ENCODE data around the gene TCN2.

Gene TCN2

DNA sequence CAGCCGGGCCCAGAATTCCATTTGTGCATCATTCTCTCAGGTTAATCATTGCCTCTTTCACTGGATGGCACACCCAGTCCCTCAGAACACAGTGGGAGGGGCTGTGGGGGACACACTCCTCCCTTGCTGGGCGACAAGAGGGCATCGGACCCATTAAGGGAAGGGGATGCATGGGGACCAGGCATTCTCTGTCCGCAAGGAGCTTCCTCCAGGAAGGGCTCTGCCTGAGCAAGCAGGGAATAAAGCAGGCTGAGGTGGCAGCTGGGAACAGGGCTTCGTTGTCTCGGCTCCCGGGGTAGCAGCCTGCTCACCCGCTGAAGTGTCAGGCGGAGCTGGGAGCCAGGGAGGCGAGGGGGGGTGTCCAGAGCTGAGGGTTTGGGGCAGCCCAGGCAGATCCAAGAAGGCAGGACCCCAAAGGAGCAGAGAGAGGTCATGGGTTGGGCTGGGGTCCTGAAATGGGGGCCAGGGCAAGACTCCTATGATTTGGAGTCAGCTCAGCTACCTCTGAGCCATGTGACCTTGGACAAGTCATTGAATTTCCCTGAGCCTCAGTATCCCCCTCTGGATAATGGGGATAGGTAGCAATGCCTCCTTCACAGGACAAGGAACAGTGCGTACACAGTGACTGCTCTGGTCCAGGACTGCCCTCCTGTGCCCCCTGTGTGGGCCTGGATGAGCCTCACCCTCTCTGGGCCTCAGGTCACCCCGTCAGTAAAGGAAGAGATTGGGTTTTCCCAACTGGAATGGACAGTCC lies 34.0 kb upstream of the TCN2 start:
- Mint-ChIP-seq H3K9me3 (no peaks in the 10 kb centered on the region), H3K27ac (no peak overlapping the region), H3K4me3 (no peak overlapping the region), H3K36me3 (ENCODE audit: low read depth) (peaks cover 24% of the 10 kb centered on the region), H3K4me1 (ENCODE audit: low read depth) (no peaks in the 10 kb centered on the region), H3K27me3 (no peaks in the 10 kb centered on the region)

- H3K36me3 Mint-ChIP-seq (ENCODE audit: low read depth), result peaks cover 27% of the 10 kb centered on the region
- H3K9me3 Mint-ChIP-seq, result no peaks in the 10 kb centered on the region
- H3K4me1 Mint-ChIP-seq (ENCODE audit: low read depth), result no peaks in the 10 kb centered on the region
- H3K4me3 Mint-ChIP-seq, result no peak overlapping the region
- no peaks in the 10 kb centered on the region for H3K27me3 Mint-ChIP-seq
- no peak overlapping the region for H3K27ac Mint-ChIP-seq
Measured at GRCh38 chr22:30573594-30574094, 33.3 kb upstream of the TCN2 start.

- Mint-ChIP-seq H3K36me3 (ENCODE audit: low read depth) (peaks cover 34% of the 10 kb centered on the region), H3K9me3 (no peaks in the 10 kb centered on the region)
Measured at GRCh38 chr22:30574095-30574981, 32.6 kb upstream of the TCN2 start, which contains the start of gene GAL3ST1. TSS of gene GAL3ST1 (minus strand) at chr22:30574665. CDS start at chr22:30557392, 17,273 bp downstream.

GRCh38 chr22:30574997-30575671 lies 31.8 kb upstream of the TCN2 start:
- no peak overlapping the region for H3K27ac Mint-ChIP-seq
- H3K36me3 Mint-ChIP-seq (ENCODE audit: low read depth), result peaks cover 42% of the 10 kb centered on the region
- H3K27me3 Mint-ChIP-seq, result no peaks in the 10 kb centered on the region
- H3K4me1 Mint-ChIP-seq (ENCODE audit: low read depth), result no peaks in the 10 kb centered on the region
- no peak overlapping the region for H3K4me3 Mint-ChIP-seq
- no peaks in the 10 kb centered on the region for H3K9me3 Mint-ChIP-seq

More at GRCh38 chr22:30574095-30574981, 32.6 kb upstream of the TCN2 start, which contains the start of gene GAL3ST1:
- no peak within 1 kb of the TSS for H3K4me3 Mint-ChIP-seq
- H3K4me1 Mint-ChIP-seq (ENCODE audit: low read depth), result no peaks in the 10 kb centered on the region
- no peak within 1 kb of the TSS for H3K27ac Mint-ChIP-seq
- H3K27me3 Mint-ChIP-seq, result no peaks in the 10 kb centered on the region

DNA sequence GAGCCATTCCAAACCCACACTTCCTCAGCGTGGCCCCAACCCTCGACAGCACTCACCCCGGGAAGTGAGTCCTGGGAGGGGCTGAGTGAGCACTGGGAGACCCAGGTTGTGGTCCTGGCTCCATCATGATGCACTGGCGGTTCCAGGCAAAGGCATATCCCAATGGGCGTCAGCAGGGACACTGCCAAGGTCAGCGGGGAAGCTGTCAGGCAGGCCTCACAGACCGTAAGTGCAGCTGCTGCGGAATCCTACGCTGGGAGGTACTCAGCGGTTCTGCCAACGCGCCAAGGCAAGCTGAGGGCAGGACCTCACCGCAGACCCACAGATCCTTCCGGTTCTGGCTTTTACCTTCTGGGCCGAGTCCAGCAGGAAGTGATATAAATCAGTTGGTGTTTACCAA lies 31.1 kb upstream of the TCN2 start:
- no peaks in the 10 kb centered on the region for H3K9me3 Mint-ChIP-seq

GRCh38 chr22:30578481-30578880 lies 28.5 kb upstream of the TCN2 start:
- peaks cover 69% of the 10 kb centered on the region for H3K36me3 Mint-ChIP-seq (ENCODE audit: low read depth)

More for the DNA sequence above, 31.1 kb upstream of the TCN2 start:
- H3K36me3 Mint-ChIP-seq (ENCODE audit: low read depth), result peaks cover 49% of the 10 kb centered on the region
- H3K27me3 Mint-ChIP-seq, result no peaks in the 10 kb centered on the region
- H3K27ac Mint-ChIP-seq, result no peak overlapping the region
- no peak overlapping the region for H3K4me3 Mint-ChIP-seq
- H3K4me1 Mint-ChIP-seq (ENCODE audit: low read depth), result no peaks in the 10 kb centered on the region

DNA sequence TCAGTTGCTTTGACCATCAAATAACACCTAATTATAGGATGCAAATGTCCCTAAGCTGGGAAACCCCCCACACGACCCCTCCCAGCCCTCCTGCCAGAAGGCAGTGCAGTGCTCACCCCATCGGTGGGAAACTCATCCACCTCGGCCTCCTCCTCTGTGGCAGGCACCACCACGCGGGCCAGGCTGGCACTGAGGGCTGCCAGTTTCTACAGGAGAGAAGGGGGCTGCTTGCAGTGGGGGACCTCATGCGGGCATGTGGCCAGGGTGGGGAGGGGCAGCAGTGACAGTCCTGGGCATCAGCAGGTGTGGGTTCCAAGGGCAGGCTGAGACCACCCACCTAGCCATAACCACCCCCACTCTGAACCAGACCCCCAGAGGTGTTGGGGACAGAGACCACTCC lies 26.1 kb upstream of the TCN2 start:
- Mint-ChIP-seq H3K27me3 (no peaks in the 10 kb centered on the region), H3K4me3 (no peak overlapping the region), H3K4me1 (ENCODE audit: low read depth) (no peaks in the 10 kb centered on the region), H3K9me3 (no peaks in the 10 kb centered on the region), H3K36me3 (ENCODE audit: low read depth) (peaks cover 85% of the 10 kb centered on the region), H3K27ac (no peak overlapping the region)

More at GRCh38 chr22:30578481-30578880, 28.5 kb upstream of the TCN2 start:
- H3K4me3 Mint-ChIP-seq, result no peak overlapping the region
- no peak overlapping the region for H3K27ac Mint-ChIP-seq
- H3K27me3 Mint-ChIP-seq, result no peaks in the 10 kb centered on the region
- no peaks in the 10 kb centered on the region for H3K9me3 Mint-ChIP-seq
- H3K4me1 Mint-ChIP-seq (ENCODE audit: low read depth), result no peaks in the 10 kb centered on the region

DNA sequence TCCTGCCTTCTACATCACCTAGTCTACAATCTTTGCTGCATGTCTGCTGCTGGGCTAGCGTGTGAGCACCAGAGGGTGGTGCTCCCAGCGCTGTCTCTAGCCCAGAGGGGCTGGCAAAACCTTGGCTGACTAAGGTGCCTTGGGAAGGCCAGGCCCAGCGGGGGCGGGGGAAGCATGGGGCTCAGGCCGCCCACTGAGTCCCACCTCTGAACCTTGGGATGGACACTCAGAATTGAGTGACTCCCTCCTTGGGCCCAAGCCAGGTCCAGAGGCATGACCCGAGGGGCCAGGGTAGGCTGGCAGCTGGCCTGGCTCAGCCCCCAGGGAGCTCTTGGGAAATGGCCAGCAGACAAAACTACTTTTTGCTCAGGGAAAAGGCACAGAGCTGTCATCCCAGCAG lies 24.9 kb upstream of the TCN2 start:
- H3K4me3 Mint-ChIP-seq, result no peak overlapping the region
- H3K36me3 Mint-ChIP-seq (ENCODE audit: low read depth), result peaks cover 88% of the 10 kb centered on the region

GRCh38 chr22:30582788-30583545 lies 24.0 kb upstream of the TCN2 start:
- Mint-ChIP-seq H3K27ac (no peak overlapping the region), H3K9me3 (no peaks in the 10 kb centered on the region), H3K36me3 (ENCODE audit: low read depth) (peaks cover 88% of the 10 kb centered on the region), H3K4me3 (no peak overlapping the region), H3K4me1 (ENCODE audit: low read depth) (no peaks in the 10 kb centered on the region), H3K27me3 (no peaks in the 10 kb centered on the region)

More for the DNA sequence above, 24.9 kb upstream of the TCN2 start:
- no peaks in the 10 kb centered on the region for H3K4me1 Mint-ChIP-seq (ENCODE audit: low read depth)
- H3K9me3 Mint-ChIP-seq, result no peaks in the 10 kb centered on the region
- no peak overlapping the region for H3K27ac Mint-ChIP-seq
- no peaks in the 10 kb centered on the region for H3K27me3 Mint-ChIP-seq

DNA sequence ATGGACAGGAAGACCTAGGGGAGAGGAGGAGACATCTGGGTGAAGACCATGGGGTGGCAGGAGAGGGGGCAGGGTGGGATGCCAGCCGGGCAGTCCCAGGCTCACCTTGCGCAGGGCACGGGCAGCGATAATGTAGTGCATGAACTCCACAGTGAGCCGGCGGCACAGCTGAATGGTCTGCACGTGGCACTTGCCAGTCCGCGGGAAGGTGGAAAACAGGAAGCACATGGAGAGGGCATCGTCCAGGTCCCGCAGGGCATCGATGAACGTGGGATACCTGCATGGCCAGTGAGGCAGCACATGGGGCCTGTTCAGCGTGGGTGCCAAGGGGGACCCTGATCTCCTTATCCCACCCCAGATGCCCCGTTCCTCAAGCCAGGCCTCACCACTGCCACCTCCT lies 22.5 kb upstream of the TCN2 start:
- Mint-ChIP-seq H3K4me3 (no peak overlapping the region), H3K4me1 (ENCODE audit: low read depth) (no peaks in the 10 kb centered on the region), H3K27me3 (no peaks in the 10 kb centered on the region), H3K9me3 (no peaks in the 10 kb centered on the region), H3K36me3 (ENCODE audit: low read depth) (peaks cover 89% of the 10 kb centered on the region), H3K27ac (no peak overlapping the region)

DNA sequence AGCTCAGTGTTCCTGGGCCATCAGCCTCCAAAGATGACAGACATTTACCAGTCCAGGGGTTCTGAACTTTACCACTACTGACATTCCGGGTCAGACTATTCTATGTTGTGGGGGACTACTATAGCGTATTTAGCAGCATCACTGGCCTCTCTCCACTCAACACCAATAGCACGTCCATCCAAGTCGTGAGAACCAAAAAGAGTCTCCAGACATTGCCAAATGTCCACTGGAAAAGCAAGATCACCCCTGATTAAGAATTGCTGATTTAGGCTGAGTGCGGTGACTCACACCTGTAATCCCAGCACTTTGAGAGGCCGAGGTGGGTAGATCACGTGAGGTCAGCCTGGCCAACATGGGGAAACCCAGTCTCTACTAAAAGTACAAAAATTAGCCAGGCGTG lies 20.6 kb upstream of the TCN2 start:
- no peaks in the 10 kb centered on the region for H3K9me3 Mint-ChIP-seq
- no peak overlapping the region for H3K27ac Mint-ChIP-seq
- H3K27me3 Mint-ChIP-seq, result no peaks in the 10 kb centered on the region
- H3K36me3 Mint-ChIP-seq (ENCODE audit: low read depth), result peaks cover 82% of the 10 kb centered on the region
- no peaks in the 10 kb centered on the region for H3K4me1 Mint-ChIP-seq (ENCODE audit: low read depth)
- H3K4me3 Mint-ChIP-seq, result no peak overlapping the region

GRCh38 chr22:30591191-30591587 lies 15.8 kb upstream of the TCN2 start:
- Mint-ChIP-seq H3K36me3 (ENCODE audit: low read depth) (peaks cover 42% of the 10 kb centered on the region), H3K4me1 (ENCODE audit: low read depth) (no peaks in the 10 kb centered on the region), H3K9me3 (no peaks in the 10 kb centered on the region), H3K4me3 (no peak overlapping the region), H3K27me3 (no peaks in the 10 kb centered on the region), H3K27ac (no peak overlapping the region)

GRCh38 chr22:30591588-30592359 lies 15.2 kb upstream of the TCN2 start, which contains the start of gene PES1:
TSS of gene PES1 (minus strand) at chr22:30591910. CDS start at chr22:30591833, 77 bp downstream.
- Mint-ChIP-seq H3K27ac (no peak within 1 kb of the TSS), H3K36me3 (ENCODE audit: low read depth) (peaks cover 36% of the 10 kb centered on the region), H3K4me1 (ENCODE audit: low read depth) (no peaks in the 10 kb centered on the region), H3K27me3 (no peaks in the 10 kb centered on the region), H3K9me3 (no peaks in the 10 kb centered on the region), H3K4me3 (no peak within 1 kb of the TSS)

All from stimulated activated naive CD8-positive, alpha-beta T cell treated with anti-CD3 and anti-CD28 coated beads, Interleukin-15, Interleukin-2, amounts not matched to agents 100 ng/mL and 50 ng/mL, for 24 hours (primary cell).